IPS DF 6.9 (cell line): Measurements from ENCODE around the gene RPA3.

Experiments
- DNase-seq: peaks from one replicate; pipeline ENCODE4 v3.0.0-alpha.2; 2013; ENCODE audit warnings: low read depth, low spot score
- H3K27ac ChIP-seq: one replicate; pipeline ENCODE4 v1.5.1; 2013; ENCODE audit warnings: low read length, control low read depth
- H3K27me3 ChIP-seq: 2 replicates; pipeline ENCODE4 v1.6.1; 2013; ENCODE audit warnings: mild to moderate bottlenecking, low read length; ENCODE audit not compliant: control insufficient read depth, insufficient read depth
- H3K36me3 ChIP-seq: 2 replicates; pipeline ENCODE4 v1.6.1; 2013; ENCODE audit warnings: low read length; ENCODE audit not compliant: control insufficient read depth, insufficient read depth
- H3K4me1 ChIP-seq: 2 replicates; pipeline ENCODE4 v1.6.1; 2013; ENCODE audit warnings: low read length; ENCODE audit not compliant: control insufficient read depth, insufficient read depth
- H3K4me3 ChIP-seq: 2 replicates; pipeline ENCODE4 v1.5.1; 2013; ENCODE audit warnings: mild to moderate bottlenecking, low read length
- H3K9me3 ChIP-seq: 2 replicates; pipeline ENCODE4 v1.6.1; 2013; ENCODE audit warnings: low read length, inconsistent platforms; ENCODE audit not compliant: control insufficient read depth, insufficient read depth
- WGBS: extraction: QIAGEN DNeasy Blood & Tissue Kit; methylation state at CpG from one replicate; pipeline ENCODE4 v1.1.7; 2013; ENCODE audit warnings: mixed read lengths, missing lambda C conversion rate; ENCODE audit not compliant: insufficient read length, insufficient coverage; 5-methylcytosine and 5-hydroxymethylcytosine counted together

The RPA3 gene

DNA sequence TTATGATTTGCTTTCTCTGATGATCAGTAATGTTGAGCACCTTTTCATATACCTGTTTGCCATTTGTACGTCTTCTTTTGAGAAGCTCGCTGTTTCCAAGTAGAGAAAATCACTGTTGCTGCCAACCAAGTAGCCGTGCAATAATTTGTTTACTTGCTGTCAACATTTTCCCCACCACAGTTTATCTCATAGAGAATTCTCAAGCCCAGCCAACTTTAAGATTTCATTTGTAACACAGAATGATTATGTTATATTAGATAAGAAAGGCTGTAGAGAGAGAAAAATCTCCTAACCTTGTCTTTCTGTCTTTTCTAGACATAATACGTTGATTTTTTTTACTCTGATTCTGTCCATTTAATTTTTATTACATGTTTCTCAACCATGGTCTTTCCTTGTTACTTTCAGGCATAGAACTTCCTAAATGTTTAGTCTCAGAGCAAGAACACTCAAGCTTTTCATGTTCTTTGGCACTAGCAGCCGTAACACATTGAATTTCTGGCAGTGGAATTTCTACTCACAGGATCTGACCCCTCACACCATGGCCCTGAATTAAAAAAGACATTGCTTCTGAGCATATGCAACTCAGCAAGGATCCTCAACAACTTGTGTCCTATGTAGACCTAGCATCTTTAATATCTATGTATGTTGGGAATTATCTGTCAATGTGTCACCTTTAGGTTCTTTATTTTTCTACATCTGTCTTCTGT is 23.1 kb downstream of the RPA3 start:
- Histone ChIP-seq H3K4me1 (no peaks in the 10 kb centered on the region), H3K9me3 (no peaks in the 10 kb centered on the region), H3K27ac (no peak overlapping the region), H3K36me3 (no peaks in the 10 kb centered on the region), H3K27me3 (no peaks in the 10 kb centered on the region), H3K4me3 (no peak overlapping the region)
- no CpG with 5 or more reads among the region's 5 CpGs for WGBS
- no peak for DNase-seq

- no CpG with 5 or more reads among the region's 3 CpGs for WGBS
- H3K36me3 ChIP-seq: no peaks in the 10 kb centered on the region
- no peak overlapping the region for H3K4me3 ChIP-seq
- H3K4me1 ChIP-seq: no peaks in the 10 kb centered on the region
- H3K27me3 ChIP-seq: no peaks in the 10 kb centered on the region
- DNase-seq: no peak
- H3K9me3 ChIP-seq: no peaks in the 10 kb centered on the region
- no peak overlapping the region for H3K27ac ChIP-seq
Observed at GRCh38 chr7:7694542-7694941, 23.9 kb downstream of the RPA3 start.

DNA sequence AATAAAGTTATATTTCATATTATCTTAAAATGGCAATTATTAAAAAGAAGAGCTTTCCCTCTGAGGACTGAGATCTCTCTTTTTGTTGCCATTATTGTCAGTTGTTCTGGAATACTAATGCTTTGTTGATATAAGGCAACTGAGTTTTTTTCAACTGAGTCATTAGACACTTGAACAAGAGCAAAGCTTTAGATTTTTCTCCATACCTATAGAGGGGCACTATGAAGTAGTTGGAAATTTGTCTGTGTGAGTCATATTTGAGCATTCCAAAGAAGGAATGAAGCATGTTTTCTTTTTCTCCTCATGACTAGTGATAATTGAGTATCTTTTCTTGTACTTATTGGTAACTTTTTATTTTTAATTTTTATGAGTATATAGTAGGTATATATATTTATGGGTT is 24.5 kb downstream of the RPA3 start:
- H3K4me3 ChIP-seq: no peak overlapping the region
- no peaks in the 10 kb centered on the region for H3K36me3 ChIP-seq
- no peak for DNase-seq
- H3K9me3 ChIP-seq: no peaks in the 10 kb centered on the region
- H3K27me3 ChIP-seq: no peaks in the 10 kb centered on the region
- H3K27ac ChIP-seq: no peak overlapping the region
- no peaks in the 10 kb centered on the region for H3K4me1 ChIP-seq

DNA sequence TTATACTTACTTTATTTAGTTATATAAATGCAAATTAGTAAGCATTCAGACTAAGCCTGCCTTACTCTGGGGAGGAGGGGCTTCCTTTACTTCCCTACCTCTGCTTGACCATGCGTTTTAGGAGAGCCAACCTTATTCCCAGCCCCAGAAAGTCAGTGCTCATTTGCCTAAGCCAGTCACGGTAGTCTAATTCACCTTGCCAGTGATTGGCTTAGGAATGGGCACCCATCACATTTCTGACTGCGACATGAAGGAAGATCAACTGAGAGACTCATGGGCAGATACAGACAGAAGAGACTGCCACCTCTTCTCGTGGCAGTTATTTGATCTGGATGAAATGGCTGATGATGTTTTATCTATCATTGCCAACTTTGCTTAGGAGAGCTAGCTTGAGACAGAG is 29.5 kb downstream of the RPA3 start:
- no CpG with 5 or more reads among the region's 4 CpGs for WGBS
- no peaks in the 10 kb centered on the region for H3K4me1 ChIP-seq
- DNase-seq: no peak
- no peaks in the 10 kb centered on the region for H3K36me3 ChIP-seq
- H3K9me3 ChIP-seq: no peaks in the 10 kb centered on the region
- no peaks in the 10 kb centered on the region for H3K27me3 ChIP-seq
- H3K27ac ChIP-seq: no peak overlapping the region
- H3K4me3 ChIP-seq: no peak overlapping the region

GRCh38 chr7:7688310-7688709 is 30.1 kb downstream of the RPA3 start:
- WGBS: no CpG with 5 or more reads among the region's 6 CpGs
- H3K27me3 ChIP-seq: no peaks in the 10 kb centered on the region
- H3K4me1 ChIP-seq: no peaks in the 10 kb centered on the region
- H3K9me3 ChIP-seq: no peaks in the 10 kb centered on the region
- no peak overlapping the region for H3K27ac ChIP-seq
- no peaks in the 10 kb centered on the region for H3K36me3 ChIP-seq
- no peak for DNase-seq
- H3K4me3 ChIP-seq: no peak overlapping the region

- Histone ChIP-seq H3K27me3 (no peaks in the 10 kb centered on the region), H3K4me1 (no peaks in the 10 kb centered on the region), H3K36me3 (no peaks in the 10 kb centered on the region), H3K4me3 (no peak overlapping the region), H3K9me3 (no peaks in the 10 kb centered on the region), H3K27ac (no peak overlapping the region)
- no CpG with 5 or more reads among the region's 1 CpG for WGBS
- no peak for DNase-seq
Observed at GRCh38 chr7:7687800-7688199, 30.6 kb downstream of the RPA3 start.

GRCh38 chr7:7686811-7687508 is 31.4 kb downstream of the RPA3 start:
- no peaks in the 10 kb centered on the region for H3K4me1 ChIP-seq
- no peak overlapping the region for H3K4me3 ChIP-seq
- WGBS: no CpG with 5 or more reads among the region's 2 CpGs
- DNase-seq: no peak
- H3K9me3 ChIP-seq: no peaks in the 10 kb centered on the region
- no peaks in the 10 kb centered on the region for H3K27me3 ChIP-seq
- no peaks in the 10 kb centered on the region for H3K36me3 ChIP-seq
- no peak overlapping the region for H3K27ac ChIP-seq

- DNase-seq: no peak
- Histone ChIP-seq H3K4me1 (no peaks in the 10 kb centered on the region), H3K9me3 (no peaks in the 10 kb centered on the region), H3K4me3 (no peak overlapping the region), H3K36me3 (no peaks in the 10 kb centered on the region), H3K27ac (no peak overlapping the region), H3K27me3 (no peaks in the 10 kb centered on the region)
- WGBS: no CpG with 5 or more reads among the region's 5 CpGs
Observed at GRCh38 chr7:7682861-7683260, 35.5 kb downstream of the RPA3 start.

- Histone ChIP-seq H3K36me3 (no peaks in the 10 kb centered on the region), H3K9me3 (no peaks in the 10 kb centered on the region), H3K27me3 (no peaks in the 10 kb centered on the region), H3K4me3 (no peak overlapping the region), H3K4me1 (no peaks in the 10 kb centered on the region), H3K27ac (no peak overlapping the region)
- no peak for DNase-seq
Observed at GRCh38 chr7:7681936-7682329, 36.5 kb downstream of the RPA3 start.

GRCh38 chr7:7681191-7681935 is 37.0 kb downstream of the RPA3 start:
- H3K27me3 ChIP-seq: no peaks in the 10 kb centered on the region
- DNase-seq: no peak
- no peaks in the 10 kb centered on the region for H3K36me3 ChIP-seq
- no peaks in the 10 kb centered on the region for H3K4me1 ChIP-seq
- 100% methylated on average over 1 of the region's 7 CpGs for WGBS
- no peak overlapping the region for H3K4me3 ChIP-seq
- no peak overlapping the region for H3K27ac ChIP-seq
- no peaks in the 10 kb centered on the region for H3K9me3 ChIP-seq
